HG02884 (cell line): Measurements from ENCODE around the gene DDX1.

Experiments
- ATAC-seq: cut with Tn5 transposase; IDR thresholded peaks from one replicate; pipeline ENCODE4 v1.9.1; 2021; ENCODE audit warnings: mild to moderate bottlenecking, moderate library complexity; ENCODE audit not compliant: unreplicated experiment

The DDX1 gene

DNA sequence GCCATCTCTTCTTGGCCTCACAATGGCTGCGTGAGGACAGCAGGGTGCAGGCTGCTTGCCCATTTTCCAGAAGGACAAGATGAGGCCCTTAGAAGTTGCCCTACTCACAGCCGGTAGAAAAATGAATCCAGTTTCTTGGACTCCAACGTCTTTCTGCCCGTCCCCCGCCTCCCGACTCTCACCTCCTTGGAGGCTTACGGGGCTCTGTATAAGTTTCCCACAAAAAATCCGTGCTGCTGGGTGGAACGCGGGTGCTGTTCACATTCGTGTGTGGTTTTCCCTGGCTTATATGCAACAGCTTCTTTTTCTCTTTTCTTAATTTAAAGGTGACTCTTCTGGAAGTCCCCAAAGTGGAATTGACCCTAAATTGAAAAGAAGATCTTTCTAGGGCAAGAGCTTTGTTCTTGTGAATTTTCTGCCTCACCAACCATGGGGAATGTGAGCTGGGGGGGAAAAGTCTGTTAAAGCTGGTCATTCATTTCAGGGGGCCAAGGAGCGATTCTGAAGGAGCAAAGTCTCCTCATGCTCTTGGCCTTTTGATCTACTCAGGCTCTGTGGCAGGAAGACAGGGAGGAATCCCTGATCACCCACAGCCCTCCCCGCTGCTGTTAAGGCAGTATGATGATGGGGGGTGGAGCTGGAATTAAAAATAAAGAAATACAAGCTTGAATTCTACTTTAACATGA lies 51.3 kb downstream of the DDX1 start:
- ATAC-seq, result no peak

DNA sequence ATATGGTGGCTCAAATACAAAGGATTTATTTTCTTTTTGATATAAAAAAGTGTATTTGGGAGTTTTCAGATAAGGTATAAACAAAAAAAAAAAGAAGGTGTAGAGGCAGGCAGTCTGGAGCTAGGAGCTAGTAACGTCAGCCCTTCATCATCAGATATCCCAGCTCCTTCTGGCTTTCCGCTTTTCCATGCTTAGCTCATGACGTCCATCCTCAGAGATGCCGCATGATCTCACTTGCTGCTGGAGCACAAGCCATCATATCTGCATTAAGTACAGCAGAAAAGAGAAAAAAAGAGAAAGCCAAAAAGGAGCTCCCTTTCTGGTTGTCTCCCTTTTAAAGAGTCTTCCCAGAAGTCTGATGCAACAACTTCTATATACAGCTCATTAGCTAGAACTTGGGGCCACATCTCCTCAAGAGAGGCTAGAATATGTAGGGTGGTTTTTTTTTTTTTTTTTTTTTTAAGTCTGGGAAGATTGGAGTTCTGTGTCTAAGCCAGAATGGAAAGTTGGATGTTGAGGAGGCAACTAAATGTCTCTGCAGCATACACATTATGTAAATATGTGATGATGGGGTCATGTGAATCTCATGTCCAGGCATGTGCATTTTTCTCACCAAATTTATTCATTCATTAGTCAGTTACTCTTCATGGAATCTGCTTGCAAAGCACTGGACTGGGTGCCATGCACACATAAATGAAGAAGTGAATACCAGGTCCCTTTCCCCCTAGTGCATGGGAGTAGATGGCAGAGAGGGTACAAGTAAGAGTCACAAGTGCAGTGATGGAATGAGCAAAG lies 52.3 kb downstream of the DDX1 start:
- ATAC-seq, result no peak

DNA sequence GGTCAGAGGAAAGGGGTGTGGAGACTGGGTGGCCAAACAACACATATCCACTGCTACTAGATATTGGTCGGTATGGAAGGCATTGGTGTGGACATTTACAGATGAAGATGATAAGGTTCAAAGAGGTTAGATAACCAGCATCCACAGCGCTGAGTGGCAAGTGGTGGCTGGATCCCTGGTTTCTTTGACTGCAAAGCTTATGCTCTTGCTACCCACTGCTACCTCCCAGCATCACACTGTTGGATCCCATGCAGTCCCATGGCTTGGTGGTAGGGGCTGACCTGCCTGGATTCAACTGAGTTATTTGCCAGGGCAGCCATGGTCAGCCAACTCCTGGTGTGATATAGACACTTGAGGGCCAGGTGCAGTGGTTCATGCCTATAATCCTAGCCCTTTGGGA lies 53.6 kb downstream of the DDX1 start:
- ATAC-seq, result no peak

DNA sequence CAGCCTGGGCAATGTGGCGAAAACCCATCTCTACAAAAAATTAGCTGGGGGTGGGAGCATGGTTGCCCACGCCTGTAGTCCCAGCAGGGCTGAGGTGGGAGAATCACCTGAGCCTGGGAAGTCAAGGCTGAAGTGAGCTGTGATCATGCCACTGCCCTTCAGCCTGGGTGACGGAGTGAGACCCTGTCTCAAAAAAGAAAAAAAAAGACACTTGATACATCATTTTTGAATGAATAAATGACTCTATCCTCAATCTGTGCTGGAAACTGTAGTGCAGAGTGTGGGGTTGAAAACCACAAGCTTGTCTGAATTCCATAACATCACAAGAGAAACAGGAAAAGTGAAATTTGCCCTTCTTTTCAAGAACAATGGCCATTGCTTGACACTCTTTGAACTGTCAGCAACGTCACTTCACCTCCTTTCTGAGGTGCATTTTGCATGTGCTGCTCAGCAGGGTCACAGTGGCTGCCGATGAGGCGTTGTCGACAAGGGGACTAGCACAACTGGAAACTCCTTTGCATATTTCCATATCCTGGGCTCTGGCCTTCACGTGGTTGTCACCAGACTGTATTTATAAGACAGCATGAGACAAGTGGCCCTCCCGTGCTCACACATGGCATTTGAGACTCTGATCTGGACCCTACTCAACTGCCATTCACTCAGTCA lies 54.2 kb downstream of the DDX1 start:
- ATAC-seq, result no peak

DNA sequence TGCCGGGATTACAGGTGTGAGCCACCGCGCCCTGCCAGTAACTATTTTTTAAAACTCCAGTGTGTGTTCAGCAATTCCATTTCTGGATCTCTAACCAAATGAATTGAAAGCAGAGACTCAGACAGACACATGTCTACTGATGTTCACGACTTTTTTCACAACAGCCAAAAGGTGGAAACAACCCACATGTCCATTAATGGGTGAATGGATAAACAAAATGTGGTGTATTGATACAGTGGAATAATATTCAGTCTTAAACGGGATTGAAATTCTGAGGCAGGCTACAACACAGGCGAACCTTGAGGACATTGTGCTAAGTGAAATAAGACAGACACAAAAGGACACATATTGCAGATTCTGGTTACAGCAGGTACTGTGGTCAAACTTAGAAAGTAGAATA lies 55.0 kb downstream of the DDX1 start:
- no peak for ATAC-seq

DNA sequence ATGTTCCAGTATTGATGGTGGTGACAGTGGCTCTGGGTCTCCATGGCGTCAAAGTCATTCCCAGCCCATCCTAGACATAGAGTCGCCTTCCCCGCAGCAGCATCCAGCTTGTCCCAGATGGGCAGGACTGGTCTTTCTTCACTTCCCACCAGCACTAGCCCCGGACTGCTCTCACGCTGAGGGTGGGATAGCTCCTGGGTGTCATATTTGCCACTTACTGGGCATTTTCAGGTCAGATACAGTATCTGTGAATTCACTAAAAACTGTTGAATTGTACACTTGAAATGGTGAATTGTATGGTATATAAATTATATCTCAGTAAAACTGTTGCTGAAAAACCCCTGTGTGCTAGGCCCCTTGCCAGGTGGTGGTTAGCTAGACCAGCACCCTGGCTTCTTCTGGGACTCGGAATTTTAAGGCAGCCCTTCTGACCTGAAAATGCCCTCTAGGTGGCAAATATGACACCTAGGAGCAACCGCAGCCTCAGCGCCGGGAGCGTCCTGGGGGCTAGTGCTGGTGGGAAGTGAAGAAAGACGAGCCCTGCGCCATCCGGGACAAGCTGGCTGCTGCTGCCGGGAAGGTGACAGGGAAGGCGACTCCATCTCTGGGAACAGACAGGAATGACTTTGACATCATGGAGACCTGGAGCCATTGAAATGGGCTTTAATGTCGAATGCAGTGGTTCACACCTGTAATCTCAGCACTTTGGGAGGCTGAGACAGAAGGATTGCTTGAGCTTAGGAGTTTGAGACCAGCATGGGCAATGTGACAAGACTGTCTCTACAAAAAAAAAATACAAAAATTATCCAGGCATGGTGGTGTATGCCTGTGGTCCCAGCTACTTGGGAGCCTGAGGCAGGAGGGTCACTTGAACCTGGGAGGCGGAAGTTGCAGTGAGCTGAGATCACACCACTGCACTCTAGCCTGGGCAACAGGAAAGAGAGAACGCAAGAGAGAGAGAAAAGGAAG lies 56.2 kb downstream of the DDX1 start:
- ATAC-seq, result no peak

DNA sequence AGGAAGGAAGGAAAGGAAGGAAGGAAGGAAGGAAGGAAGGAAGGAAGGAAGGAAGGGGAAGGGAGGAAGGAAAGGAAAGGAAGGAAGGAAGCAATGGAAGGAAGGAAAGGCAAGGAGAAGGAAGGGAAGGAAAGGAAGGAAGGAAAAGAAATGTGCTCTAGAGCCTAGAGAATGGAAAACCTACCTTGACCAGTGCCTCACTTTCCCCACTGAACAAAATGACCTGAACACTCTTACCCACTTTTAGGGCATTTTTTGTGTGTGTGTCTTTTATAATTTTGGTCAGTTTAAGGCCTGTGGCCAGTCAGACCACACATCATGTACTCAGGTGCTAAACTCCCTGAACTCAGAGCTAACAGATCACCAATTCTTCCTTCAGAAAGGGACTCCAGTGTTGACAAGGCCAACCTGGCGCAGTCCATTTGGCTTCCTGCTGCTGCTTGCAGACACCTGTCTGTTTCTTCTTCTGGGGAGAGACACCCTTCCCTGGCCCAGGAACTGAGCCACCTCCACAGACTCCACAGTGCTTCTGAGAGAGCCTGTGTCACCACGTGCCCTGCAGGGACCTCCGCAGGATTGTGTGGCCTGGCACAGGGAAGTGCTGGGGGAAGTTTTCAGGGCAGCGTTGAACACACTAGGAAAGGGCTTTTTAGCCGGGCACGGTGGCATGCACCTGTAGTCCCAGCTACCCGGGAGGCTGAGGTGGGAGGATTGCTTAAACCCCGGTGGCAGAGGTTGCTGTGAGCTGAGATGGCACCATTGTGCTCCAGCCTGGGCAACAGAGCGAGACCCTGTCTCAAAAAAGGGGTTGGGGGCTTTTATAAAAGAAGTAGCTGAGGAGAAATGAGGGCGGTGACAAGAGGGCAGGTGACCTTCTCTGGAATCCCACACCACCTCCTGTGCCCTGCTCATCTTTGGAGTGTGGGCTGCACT lies 57.2 kb downstream of the DDX1 start:
- no peak for ATAC-seq

DNA sequence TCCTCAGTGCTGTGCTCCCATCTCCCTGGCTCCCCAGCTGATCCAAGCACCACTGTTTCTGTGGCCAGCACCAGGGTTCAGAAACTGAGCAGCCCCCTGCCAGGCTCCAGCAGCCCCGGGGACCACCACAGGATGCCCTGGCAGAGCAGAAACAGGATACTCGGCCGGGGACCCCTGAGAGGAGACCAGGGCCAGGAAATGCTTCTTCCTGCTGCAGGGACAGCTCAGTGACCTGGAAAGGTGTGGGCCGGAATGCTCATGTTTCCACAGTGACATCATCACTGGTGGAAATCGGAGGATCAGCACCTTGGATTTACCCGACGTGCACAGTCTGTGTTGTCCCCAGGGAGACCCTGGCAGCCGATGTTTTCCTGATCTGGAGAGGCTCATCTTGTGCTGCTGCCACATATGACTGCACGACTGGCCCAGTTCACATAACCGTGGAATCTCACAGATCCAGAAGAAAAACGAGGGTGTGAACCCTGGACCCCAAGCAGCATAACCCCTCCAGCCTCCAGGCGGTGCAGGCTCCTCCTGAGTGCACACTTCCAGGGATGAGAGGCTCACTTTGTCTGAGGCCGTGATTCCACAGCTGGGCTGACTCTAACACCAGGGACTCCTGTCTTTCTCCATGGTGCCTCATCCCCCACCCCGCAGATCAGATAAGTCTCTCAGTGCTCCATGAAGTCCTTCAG lies 58.0 kb downstream of the DDX1 start:
- ATAC-seq, result no peak

DNA sequence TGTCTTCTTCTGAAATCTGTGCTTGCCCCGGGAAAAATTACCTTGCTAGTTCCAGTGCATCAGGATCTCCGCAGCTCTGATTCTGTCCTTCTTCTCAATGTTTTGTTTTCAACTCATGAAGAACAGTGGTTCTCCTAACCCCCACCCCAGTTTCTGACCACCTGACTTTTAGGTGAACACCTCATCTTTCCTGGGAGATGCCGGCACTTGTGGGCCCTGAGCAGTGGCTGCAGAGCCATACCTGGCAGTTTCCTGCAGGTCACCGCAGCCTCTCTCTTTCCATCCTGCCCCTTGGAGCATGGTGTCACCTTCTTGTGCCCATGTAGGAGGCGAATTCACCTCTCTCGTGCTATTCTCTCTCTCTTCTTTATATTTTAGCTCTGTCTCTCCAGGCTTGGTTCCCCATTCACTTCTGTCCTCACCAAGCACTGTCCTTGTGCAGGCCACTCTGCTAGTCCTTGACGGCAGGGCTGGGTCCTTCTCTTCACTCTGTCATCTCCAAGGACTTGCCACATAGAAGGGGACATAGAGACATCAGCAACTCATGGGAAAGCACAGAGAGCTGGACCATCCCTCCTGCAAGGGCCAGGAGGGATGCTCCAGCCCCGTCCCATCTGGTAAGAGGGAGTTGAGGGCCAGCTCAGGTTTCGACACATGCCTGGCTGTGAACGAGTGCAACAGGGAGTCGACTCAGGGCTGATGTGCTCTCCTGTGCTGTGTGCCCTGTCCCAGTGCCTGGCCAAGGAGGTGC lies 59.1 kb downstream of the DDX1 start:
- ATAC-seq, result no peak

DNA sequence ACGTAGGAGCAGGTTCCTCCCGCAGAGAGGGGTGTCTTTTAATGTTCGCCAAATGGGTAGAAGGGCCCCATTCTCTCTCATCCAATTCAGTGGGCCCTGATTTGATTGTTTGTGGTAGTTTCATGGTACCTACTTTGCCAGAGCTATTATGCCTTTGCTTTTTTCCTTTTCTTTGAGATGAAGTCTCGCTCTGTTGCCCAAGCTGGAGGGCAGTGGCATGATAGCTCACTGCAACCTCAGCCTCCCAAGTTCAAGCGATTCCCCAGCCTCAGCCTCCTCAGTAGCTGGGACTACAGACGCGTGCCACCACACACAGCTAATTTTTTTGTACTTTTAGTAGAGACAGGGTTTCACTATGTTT lies 59.7 kb downstream of the DDX1 start:
- ATAC-seq, result no peak

DNA sequence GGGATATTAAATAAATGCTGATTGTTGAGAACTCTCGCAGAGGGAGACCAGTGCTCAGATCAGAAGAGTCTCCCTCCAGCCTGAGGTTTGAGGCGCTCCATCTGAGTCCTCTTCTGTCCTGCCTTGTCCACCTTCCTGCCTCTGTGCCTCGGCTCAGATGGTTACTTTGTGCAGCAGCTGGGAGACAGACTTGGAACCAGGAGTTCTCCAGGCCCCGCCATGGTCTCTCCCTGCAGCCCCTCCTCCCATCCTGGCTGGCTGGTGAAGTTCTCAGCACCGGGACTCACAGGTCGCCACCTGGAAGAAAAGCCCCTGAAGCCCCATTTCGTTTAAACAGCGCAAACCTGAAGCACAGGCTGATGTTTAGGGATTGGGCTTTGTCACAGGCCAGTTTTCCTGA lies 60.6 kb downstream of the DDX1 start:
- no peak for ATAC-seq

DNA sequence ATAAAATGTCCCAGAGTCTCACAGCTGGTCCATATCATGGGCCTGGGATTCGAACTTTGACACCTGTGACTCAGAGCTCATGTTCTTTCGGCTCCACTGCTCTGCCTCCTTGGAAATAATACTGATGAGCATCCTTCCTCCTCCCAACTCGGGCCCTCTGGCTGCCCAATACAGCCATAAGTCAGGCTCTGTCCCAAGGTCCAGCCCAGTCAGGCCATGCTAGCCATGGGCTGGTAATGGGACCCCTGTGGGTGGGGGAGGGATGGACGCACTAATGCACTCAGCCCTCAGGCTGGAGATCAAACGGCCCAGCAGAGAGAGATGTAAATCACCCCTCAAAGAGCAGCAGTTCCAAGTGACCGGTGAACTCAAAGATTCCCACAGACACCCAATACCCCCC lies 61.1 kb downstream of the DDX1 start:
- ATAC-seq, result no peak

DNA sequence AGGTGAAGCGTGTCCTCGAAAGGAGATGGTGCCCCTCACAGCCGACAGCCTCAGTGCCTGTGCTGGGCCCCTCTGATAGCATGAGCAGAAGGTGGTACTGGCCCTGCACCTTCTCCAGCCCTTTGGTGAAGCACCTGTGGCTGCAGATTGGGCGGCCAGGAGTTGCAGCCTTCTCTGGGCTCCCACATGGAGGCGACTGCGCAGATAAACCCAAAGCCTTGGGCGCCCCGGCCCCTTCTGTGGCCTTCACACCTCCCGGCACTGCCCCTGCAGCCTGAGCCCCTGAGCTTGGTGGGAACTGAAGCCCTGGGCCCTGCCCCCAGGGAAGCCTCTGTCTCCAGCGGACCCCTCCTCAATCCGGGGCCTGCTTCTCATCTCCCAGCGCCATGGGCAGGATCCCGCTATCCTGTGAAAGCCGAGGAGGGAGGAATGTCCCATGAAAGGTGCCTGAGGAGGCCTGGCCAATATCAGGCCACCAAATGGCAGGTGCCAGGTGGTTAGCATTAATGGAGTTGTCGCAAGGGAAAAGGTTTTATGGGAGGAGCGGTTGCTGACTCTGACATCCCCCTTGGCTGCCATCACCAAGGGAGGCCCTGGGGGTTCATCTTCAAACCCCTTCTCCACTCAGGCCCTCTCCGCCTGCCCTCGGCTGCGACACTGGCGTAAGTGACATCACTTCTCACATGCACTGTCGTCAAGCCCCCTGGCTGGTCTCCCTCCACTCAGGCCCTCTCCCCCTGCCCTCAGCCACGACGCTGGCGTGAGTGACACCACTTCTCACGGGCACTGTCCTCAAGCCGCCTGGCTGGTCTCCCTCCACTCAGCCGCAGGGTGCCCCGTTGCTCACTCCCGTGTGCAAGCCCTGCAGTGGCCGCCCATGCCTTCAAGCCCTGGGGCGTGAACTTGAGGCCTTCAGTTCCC lies 62.4 kb downstream of the DDX1 start:
- no peak for ATAC-seq

DNA sequence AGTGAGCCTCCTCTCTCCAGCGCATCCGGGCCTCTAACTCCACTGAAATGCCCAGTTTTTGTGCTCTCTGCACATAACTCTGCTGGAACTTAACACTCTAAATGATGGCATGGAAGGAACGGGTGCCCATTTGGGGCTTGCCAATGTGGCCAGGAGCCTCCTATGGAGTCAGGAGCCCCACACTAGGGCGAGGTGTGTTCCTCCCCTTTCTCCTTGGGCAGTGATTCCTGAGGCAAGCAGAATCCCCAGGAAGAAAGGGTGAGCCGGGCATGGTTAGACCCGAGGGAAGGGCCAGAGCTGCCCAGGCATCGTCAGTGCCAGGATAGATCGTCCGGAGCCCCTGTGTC lies 63.0 kb downstream of the DDX1 start:
- ATAC-seq, result no peak

DNA sequence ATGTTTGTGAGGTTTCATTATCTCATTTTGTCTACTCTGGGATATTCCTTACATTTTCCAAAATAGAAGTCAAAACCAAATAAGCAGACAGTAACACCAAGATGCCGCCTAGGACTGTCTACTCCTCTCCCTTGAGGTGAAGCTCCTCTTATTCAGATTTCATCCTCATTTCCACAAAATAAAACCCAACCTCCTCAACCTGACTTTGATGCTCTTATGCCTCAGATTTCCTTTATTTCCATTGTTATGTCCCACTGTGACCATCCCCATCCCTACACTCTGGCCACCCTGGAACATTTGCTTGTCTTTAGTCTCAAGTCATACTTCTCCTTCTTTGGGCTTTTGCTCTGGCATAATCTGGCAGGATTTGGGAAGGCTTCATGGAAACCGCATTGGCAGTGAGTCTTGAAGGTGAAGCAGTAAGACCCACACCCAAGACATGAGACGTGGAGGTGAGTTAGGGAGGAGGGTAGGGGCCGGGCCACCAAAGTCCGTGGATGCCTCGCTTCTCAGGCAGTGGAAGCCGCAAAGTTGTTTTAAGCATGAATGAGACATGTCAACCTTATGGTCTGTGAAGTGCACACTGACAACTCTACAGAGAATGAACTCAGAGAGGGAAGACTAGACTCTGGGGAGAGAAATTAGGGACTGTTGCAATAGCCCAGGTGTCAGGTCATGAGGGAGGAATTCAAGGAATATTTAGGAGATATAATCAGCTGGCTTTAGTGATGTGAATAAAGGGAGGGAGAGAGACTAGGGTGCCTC lies 63.6 kb downstream of the DDX1 start:
- no peak for ATAC-seq

DNA sequence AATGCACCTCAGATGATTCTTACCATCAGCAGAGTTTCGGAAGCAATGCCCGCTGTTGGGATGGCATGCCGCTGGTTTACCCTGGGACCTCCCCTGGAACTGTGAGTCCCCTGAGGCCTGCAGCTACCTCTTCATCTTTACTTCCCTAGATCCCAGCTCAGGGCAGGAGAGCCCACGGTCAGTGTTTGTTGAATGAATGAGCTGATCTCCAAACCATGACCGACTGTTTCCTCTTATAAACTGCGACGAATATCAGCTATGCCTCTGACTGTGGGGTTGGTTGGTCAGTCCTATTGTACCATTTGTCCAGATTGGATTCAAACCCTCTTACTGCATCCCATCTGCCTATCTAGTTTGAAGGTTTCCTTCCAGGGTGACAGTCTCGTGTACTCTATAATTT lies 64.4 kb downstream of the DDX1 start:
- ATAC-seq, result no peak

DNA sequence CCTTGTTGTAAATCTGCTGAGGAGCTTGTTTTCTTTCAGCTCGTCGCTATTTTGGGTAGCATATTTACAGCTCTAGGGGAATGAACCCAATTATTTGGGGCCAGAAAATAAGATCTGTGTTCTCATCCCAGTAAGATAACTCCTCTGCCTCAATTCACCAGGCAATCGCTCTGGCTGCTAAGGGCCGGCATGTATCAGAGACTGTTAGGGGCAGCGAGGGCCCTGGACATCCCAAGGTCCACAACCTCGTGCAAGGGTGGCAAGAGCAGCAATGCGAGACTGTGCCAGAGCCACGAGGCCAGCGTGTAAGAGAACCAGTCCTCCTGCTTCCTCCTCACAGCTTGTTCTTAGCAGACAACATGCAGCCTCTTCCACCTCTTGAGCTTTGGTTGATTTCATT lies 66.1 kb downstream of the DDX1 start:
- ATAC-seq, result no peak
